ENCODE measurements around the gene SPIN1. TPM values are rescaled to one million over a fixed set of nuclear protein-coding genes. Genes with fewer than 3 reads are reported as not detected.

Gene SPIN1
- total RNA-seq, 4 donors from 2014 or later: 23.5 to 56.5 (median 38.4) TPM

DNA sequence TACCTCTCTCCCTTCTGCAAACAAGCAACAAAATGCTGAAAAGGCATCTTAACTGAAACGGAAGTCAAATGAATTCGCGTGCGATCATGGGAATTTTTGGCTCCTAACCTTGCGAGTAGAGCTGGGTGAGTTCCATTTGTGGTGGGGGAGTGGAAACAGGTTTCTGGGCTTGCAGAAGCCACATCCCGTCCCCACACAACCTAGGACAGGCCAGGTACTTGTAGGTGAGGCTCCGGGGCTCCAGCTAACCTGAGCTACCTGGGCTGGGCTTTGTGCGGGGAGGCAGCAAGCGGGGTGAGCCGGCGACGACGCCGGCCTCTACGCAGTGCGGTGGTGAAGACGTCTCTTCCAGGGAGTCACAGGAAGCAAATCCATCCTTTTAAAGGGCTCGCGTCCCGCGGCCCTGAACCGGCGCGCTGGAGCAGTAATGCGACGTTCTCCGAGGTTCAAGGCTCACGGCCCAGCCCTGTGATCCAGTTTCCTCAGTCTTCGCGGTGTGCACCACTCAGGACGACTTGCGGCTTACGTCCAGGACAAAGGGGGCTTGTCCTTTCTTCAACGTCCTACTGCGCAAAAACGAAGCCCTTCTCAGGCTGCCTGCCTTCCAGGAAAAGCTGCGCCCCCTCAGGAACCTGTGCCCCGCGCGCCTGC, 567 bp upstream of the SPIN1 start:
- WGBS, 2 donors: 0% methylated on average over 13 of the region's 40 CpGs
- Histone ChIP-seq H3K36me3 (peaks cover 0 to 4% (median 0%) of the 10 kb centered on the region in 3 donors), H3K9me3 (no peaks in the 10 kb centered on the region), H3K27me3 (no peaks in the 10 kb centered on the region), H3K27ac (peak overlapping the region; percentile 94 to 98 (median 96)), H3K4me1 (peaks cover 3 to 56% (median 10%) of the 10 kb centered on the region in 3 donors), H3K4me3 (peak overlapping the region; percentile 80 to 98 (median 96))
- no peak for DNase-seq
- TF ChIP-seq, protein P1, sequence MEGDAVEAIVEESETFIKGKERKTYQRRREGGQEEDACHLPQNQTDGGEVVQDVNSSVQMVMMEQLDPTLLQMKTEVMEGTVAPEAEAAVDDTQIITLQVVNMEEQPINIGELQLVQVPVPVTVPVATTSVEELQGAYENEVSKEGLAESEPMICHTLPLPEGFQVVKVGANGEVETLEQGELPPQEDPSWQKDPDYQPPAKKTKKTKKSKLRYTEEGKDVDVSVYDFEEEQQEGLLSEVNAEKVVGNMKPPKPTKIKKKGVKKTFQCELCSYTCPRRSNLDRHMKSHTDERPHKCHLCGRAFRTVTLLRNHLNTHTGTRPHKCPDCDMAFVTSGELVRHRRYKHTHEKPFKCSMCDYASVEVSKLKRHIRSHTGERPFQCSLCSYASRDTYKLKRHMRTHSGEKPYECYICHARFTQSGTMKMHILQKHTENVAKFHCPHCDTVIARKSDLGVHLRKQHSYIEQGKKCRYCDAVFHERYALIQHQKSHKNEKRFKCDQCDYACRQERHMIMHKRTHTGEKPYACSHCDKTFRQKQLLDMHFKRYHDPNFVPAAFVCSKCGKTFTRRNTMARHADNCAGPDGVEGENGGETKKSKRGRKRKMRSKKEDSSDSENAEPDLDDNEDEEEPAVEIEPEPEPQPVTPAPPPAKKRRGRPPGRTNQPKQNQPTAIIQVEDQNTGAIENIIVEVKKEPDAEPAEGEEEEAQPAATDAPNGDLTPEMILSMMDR (IDR thresholded peaks at IDR 0.05): no peak
- TF ChIP-seq POLR2A (IDR thresholded peaks at IDR 0.05): peak in 2 of 4 donors; percentile 47 to 75
- intact Hi-C loops (cut with DNase I): no loop called here

DNA sequence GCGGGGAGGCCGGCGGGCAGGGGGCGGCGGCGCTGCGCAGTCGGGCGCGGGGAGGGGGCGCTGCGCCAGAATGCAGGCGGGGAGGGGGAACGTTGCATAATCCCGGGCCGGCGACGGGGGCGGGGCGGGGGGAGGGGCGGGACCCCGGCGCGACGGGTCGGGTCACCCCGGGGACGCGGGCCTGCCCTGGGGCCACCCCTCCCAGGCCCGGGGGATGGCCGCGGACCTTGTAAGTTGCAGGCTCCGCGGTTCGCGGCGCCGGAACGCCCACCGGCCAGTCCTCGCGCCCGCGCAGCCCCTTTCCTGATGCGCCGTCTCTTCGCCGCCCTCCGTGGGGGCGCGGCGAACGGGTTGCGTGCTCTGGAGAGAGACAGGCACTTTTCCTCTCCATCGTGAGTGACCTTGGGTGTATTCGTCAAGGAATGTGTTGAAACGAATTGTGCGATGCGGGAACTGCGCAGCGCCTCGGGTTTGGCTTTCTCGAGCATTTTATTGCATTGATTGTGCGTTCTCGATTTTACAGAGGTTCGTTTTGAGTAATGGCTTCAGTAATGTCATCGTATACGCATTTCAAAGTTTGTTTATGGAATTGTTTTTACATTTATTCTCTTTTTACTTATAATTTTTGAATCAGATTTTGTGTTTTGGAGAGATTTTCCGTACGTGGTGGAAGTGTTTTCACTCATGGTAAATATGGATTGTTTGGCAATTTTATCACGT, 802 bp downstream of the SPIN1 start:
- Histone ChIP-seq H3K4me3 (peak overlapping the region; percentile 80 to 98 (median 96)), H3K36me3 (peaks cover 0 to 4% (median 0%) of the 10 kb centered on the region in 3 donors), H3K27me3 (no peaks in the 10 kb centered on the region), H3K4me1 (peaks cover 3 to 61% (median 10%) of the 10 kb centered on the region in 3 donors), H3K9me3 (no peaks in the 10 kb centered on the region), H3K27ac (peak overlapping the region; percentile 87 to 98 (median 96))
- no peak for DNase-seq
- peak in 1 of 4 donors; percentile 12 for TF ChIP-seq POLR2A (IDR thresholded peaks at IDR 0.05)
- TF ChIP-seq, protein P1 (IDR thresholded peaks at IDR 0.05): no peak
- WGBS, 2 donors: 1% methylated on average over 18 to 21 of the region's 71 CpGs
- intact Hi-C loops (cut with DNase I): no loop called here

DNA sequence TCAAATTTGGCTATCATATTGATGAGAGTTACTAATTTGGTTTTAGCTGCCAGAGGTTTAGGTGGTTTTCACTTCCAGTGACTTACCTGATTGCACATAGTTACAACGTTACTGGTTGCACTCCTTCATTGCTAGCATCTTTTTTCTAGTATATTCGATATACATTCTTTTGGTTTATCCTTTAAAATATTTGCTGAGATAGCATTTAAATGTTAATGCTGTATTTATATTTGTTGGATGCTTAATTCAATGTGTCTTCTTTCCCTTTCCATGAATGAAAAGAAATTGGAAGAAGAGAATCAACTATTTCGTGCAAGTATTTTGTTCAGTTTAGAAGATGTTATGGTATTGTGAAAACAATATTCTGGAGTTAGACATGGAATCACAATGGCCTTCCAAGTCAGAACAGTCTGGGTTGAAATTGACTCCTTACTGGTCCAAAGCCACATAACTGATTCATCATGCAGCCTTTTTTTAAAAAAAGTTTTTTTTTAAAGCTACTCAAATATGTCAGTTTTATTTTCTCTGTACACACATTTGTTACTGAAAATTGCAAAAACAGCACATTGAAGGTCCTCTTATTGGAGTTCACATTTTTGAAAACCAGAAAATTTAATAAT, 2.2 kb downstream of the SPIN1 start:
- H3K4me1 ChIP-seq: peaks cover 3 to 64% (median 10%) of the 10 kb centered on the region in 3 donors
- intact Hi-C loops (cut with DNase I): no loop called here
- peak overlapping the region in 1 of 4 donors; percentile 96 for H3K27ac ChIP-seq

DNA sequence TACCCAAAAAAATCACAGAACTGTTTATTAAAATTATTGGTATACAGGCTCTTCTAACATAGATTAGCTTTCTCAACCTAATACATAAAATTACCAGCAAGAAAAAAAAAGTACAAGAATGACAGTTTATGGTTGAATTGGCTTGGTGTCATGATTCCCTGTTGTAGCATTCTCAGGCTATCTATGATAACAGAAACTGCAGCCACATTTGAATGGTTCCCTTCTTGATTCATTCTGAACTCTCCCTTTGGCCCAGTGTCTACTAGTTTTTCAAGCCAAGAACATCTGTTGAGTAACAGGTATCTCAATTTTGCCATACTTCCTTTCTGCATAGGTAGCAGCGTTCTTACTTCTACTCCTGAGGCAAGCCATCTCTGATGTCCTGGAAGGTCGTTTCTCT, 3.0 kb downstream of the SPIN1 start:
- Histone ChIP-seq H3K4me1 (peaks cover 3 to 64% (median 10%) of the 10 kb centered on the region in 3 donors), H3K27ac (peak overlapping the region in 1 of 4 donors; percentile 7), H3K4me3 (no peak overlapping the region), H3K27me3 (no peaks in the 10 kb centered on the region), H3K36me3 (peaks cover 0 to 8% (median 0%) of the 10 kb centered on the region in 3 donors), H3K9me3 (no peaks in the 10 kb centered on the region)
- TF ChIP-seq POLR2A (IDR thresholded peaks at IDR 0.05): no peak
- TF ChIP-seq, protein P1 (IDR thresholded peaks at IDR 0.05): no peak
- 67 to 80% methylated on average over 2 of the region's 2 CpGs for WGBS, 2 donors
- DNase-seq: no peak
- intact Hi-C loops (cut with DNase I): no loop called here

More for the DNA sequence above, 2.2 kb downstream of the SPIN1 start:
- peaks cover 0 to 4% (median 0%) of the 10 kb centered on the region in 3 donors for H3K36me3 ChIP-seq
- H3K9me3 ChIP-seq: no peaks in the 10 kb centered on the region
- no peak for DNase-seq
- no peaks in the 10 kb centered on the region for H3K27me3 ChIP-seq
- WGBS, 2 donors: 47 to 62% methylated on average over 3 of the region's 3 CpGs
- no peak overlapping the region for H3K4me3 ChIP-seq
- TF ChIP-seq, protein P1 (IDR thresholded peaks at IDR 0.05): no peak
- no peak for TF ChIP-seq POLR2A (IDR thresholded peaks at IDR 0.05)
